ENCODE data around the gene TRIM8. TPM values are rescaled to one million over a fixed set of nuclear protein-coding genes. Genes with fewer than 3 reads are reported as not detected.

Gene TRIM8
- total RNA-seq, 1 experiment from 2014 or later, result 61.4 TPM

GRCh38 chr10:102605712-102606111 lies 38.6 kb upstream of the TRIM8 start:
- Histone ChIP-seq H3F3A (ENCODE audit: low read length, unreplicated experiment) (no peaks in the 10 kb centered on the region), H3K9me3 (ENCODE audit: low read length) (no peaks in the 10 kb centered on the region), H3K27ac (ENCODE audit: low read length) (peak overlapping the region; percentile 85; the same call in 1 of the 2 replicates), H3K79me2 (ENCODE audit: low read length) (no peaks in the 10 kb centered on the region), H3K4me3 (ENCODE audit: low read length) (no peak overlapping the region), H3K4me1 (ENCODE audit: insufficient read depth, low read length) (peaks cover 38% of the 10 kb centered on the region), H3K9me2 (replicated peaks; ENCODE audit: low read length) (no peaks in the 10 kb centered on the region), H3K27me3 (ENCODE audit: low read length) (no peaks in the 10 kb centered on the region), H2AFZ (ENCODE audit: low read length) (no peak overlapping the region), H3K36me3 (ENCODE audit: low read depth, low read length) (no peaks in the 10 kb centered on the region), H3K9ac (ENCODE audit: low read length) (no peak overlapping the region), H4K20me1 (ENCODE audit: low read length) (no peaks in the 10 kb centered on the region), H3K4me2 (ENCODE audit: low read length) (no peak overlapping the region)
- no peak for ATAC-seq
- BruUV-seq (replicated peaks), result no TSS peak
- no peak for TF ChIP-seq EZH2 (IDR thresholded peaks at IDR 0.05; ENCODE audit: low read length, unreplicated experiment)
- no peak for TF ChIP-seq EZH2phosphoT487 (IDR thresholded peaks at IDR 0.05; ENCODE audit: borderline replicate concordance, low read length)
- ChIA-PET POLR2A (ENCODE audit: unreplicated experiment) (no interaction called here), CTCF (no interaction called here)
- DNase-seq, result peak; percentile 31
- intact Hi-C loops (cut with micrococcal nuclease), result no loop called here

DNA sequence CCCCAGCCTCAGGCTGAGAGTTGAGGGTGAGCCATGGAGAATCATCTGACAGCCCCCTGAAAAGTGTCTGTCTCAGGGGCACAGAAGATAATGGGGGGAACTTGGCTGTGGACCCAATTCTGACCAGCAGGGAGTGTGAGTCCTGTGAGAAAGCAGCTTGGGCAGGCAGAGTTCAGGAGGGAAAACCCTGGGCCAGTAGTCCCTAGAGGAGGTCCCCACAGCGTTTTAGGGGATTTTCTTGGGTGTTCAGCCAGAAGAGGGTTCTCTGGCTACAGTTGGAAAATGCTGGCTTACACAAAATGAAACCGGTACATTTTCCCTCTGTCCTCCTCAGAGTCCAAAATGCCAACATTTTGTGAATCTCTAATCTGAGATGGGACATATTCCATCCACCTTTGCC lies 35.8 kb upstream of the TRIM8 start:
- TF ChIP-seq, protein P1, sequence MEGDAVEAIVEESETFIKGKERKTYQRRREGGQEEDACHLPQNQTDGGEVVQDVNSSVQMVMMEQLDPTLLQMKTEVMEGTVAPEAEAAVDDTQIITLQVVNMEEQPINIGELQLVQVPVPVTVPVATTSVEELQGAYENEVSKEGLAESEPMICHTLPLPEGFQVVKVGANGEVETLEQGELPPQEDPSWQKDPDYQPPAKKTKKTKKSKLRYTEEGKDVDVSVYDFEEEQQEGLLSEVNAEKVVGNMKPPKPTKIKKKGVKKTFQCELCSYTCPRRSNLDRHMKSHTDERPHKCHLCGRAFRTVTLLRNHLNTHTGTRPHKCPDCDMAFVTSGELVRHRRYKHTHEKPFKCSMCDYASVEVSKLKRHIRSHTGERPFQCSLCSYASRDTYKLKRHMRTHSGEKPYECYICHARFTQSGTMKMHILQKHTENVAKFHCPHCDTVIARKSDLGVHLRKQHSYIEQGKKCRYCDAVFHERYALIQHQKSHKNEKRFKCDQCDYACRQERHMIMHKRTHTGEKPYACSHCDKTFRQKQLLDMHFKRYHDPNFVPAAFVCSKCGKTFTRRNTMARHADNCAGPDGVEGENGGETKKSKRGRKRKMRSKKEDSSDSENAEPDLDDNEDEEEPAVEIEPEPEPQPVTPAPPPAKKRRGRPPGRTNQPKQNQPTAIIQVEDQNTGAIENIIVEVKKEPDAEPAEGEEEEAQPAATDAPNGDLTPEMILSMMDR (conservative IDR thresholded peaks at IDR 0.05; ENCODE audit: low read depth, low read length), result no peak
- TF ChIP-seq EZH2phosphoT487 (IDR thresholded peaks at IDR 0.05; ENCODE audit: borderline replicate concordance, low read length) (no peak), EZH2 (IDR thresholded peaks at IDR 0.05; ENCODE audit: low read length, unreplicated experiment) (no peak)
- Histone ChIP-seq H3K9me3 (ENCODE audit: low read length) (no peaks in the 10 kb centered on the region), H3K4me3 (ENCODE audit: low read length) (no peak overlapping the region), H3K36me3 (ENCODE audit: low read depth, low read length) (no peaks in the 10 kb centered on the region), H3K4me1 (ENCODE audit: insufficient read depth, low read length) (peaks cover 54% of the 10 kb centered on the region), H3F3A (ENCODE audit: low read length, unreplicated experiment) (no peaks in the 10 kb centered on the region), H2AFZ (ENCODE audit: low read length) (no peak overlapping the region), H3K4me2 (ENCODE audit: low read length) (no peak overlapping the region), H3K9ac (ENCODE audit: low read length) (no peak overlapping the region), H4K20me1 (ENCODE audit: low read length) (no peaks in the 10 kb centered on the region), H3K9me2 (replicated peaks; ENCODE audit: low read length) (no peaks in the 10 kb centered on the region), H3K27ac (ENCODE audit: low read length) (no peak overlapping the region), H3K79me2 (ENCODE audit: low read length) (no peaks in the 10 kb centered on the region), H3K27me3 (ENCODE audit: low read length) (no peaks in the 10 kb centered on the region)
- no peak for DNase-seq
- POLR2A ChIA-PET (ENCODE audit: unreplicated experiment), result no interaction called here
- intact Hi-C loops (cut with micrococcal nuclease), result no loop called here
- CTCF ChIA-PET, result no interaction called here
- ATAC-seq, result no peak
- BruUV-seq (replicated peaks), result no TSS peak

DNA sequence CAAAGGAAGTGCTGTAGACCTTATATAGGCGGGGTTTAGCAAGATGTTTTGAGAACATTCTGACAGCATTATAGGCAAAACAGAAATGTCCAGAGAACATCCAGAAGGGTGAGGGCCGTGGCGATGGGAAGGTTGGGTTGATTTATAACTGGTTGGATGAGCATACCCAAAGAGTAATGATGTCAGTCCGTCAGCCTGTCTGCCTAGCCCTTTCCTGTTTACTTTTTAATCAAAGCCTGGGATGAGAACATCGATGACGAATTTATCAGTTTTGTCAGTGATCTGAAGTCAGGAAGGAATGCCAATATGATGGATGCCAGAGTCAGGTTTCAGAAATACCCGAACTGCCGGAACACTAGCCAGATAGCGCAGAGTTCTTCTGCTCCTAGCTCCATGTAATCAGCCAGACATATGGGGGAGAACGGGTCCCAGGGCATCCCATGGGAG lies 33.8 kb upstream of the TRIM8 start:
- ChIA-PET CTCF (no interaction called here), POLR2A (ENCODE audit: unreplicated experiment) (no interaction called here)
- H3K4me2 ChIP-seq (ENCODE audit: low read length), result no peak overlapping the region
- H3K9me3 ChIP-seq (ENCODE audit: low read length), result no peaks in the 10 kb centered on the region
- H3K27me3 ChIP-seq (ENCODE audit: low read length), result no peaks in the 10 kb centered on the region
- H3K36me3 ChIP-seq (ENCODE audit: low read depth, low read length), result no peaks in the 10 kb centered on the region
- TF ChIP-seq, protein P1 (conservative IDR thresholded peaks at IDR 0.05; ENCODE audit: low read depth, low read length), result no peak
- no peak for TF ChIP-seq EZH2phosphoT487 (IDR thresholded peaks at IDR 0.05; ENCODE audit: borderline replicate concordance, low read length)
- TF ChIP-seq EZH2 (IDR thresholded peaks at IDR 0.05; ENCODE audit: low read length, unreplicated experiment), result no peak
- H3K9ac ChIP-seq (ENCODE audit: low read length), result no peak overlapping the region
- BruUV-seq (replicated peaks), result no TSS peak
- no peaks in the 10 kb centered on the region for H3F3A ChIP-seq (ENCODE audit: low read length, unreplicated experiment)
- no peaks in the 10 kb centered on the region for H4K20me1 ChIP-seq (ENCODE audit: low read length)
- H2AFZ ChIP-seq (ENCODE audit: low read length), result no peak overlapping the region
- ATAC-seq (no peak), DNase-seq (peak; percentile 26)
- H3K27ac ChIP-seq (ENCODE audit: low read length), result peak overlapping the region; percentile 79
- intact Hi-C loops (cut with micrococcal nuclease), result no loop called here
- H3K9me2 ChIP-seq (replicated peaks; ENCODE audit: low read length), result no peaks in the 10 kb centered on the region
- H3K4me3 ChIP-seq (ENCODE audit: low read length), result no peak overlapping the region
- H3K79me2 ChIP-seq (ENCODE audit: low read length), result no peaks in the 10 kb centered on the region
- peaks cover 34% of the 10 kb centered on the region for H3K4me1 ChIP-seq (ENCODE audit: insufficient read depth, low read length)

Measured in PC-3 (cell line).